ENCODE measurements around the gene WDR7.

- TF ChIP-seq POLR2A (IDR thresholded peaks at IDR 0.05) (no peak), CTCF (IDR thresholded peaks at IDR 0.05) (no peak)
Measured at GRCh38 chr18:56721491-56721890, 70.3 kb downstream of the WDR7 start.
